HepG2 (cell line): ENCODE data around the gene IER5L. TPM values are rescaled to one million over a fixed set of nuclear protein-coding genes. Genes with fewer than 3 reads are reported as not detected.

Source experiments
- HNRNPLL ChIP-seq: fragments of 200-400 bp; formaldehyde crosslinking; IDR thresholded peaks from 2 replicates; pipeline ENCODE4 v1.6.1; 2017; ENCODE audit warnings: mild to moderate bottlenecking, low read depth, low read length; ENCODE audit not compliant: poor library complexity, severe bottlenecking
- MATR3 ChIP-seq: sonication (generic); formaldehyde crosslinking; IDR thresholded peaks from 2 replicates; pipeline ENCODE4 v1.4.0; 2020; ENCODE audit warnings: missing genetic modification reagents
- MXI1 ChIP-seq: IDR thresholded peaks from 3 replicates; pipeline ENCODE4 v1.6.1; 2012; ENCODE audit warnings: low read depth, low read length, inconsistent platforms, borderline replicate concordance
- TAF15 ChIP-seq: fragments of 200-400 bp; formaldehyde crosslinking; IDR thresholded peaks from one replicate; pipeline ENCODE4 v1.6.1; 2018; ENCODE audit warnings: mild to moderate bottlenecking, low read depth, low read length; ENCODE audit not compliant: poor library complexity, severe bottlenecking
- XBP1 ChIP-seq: sonication (generic); formaldehyde crosslinking; IDR thresholded peaks from 2 replicates; pipeline ENCODE4 v1.5.0; 2020; ENCODE audit warnings: missing genetic modification reagents
- ZBTB10 ChIP-seq: sonication (generic); formaldehyde crosslinking; IDR thresholded peaks from 2 replicates; pipeline ENCODE4 v1.4.0; 2020; ENCODE audit warnings: missing genetic modification reagents, borderline replicate concordance
- ZBTB42 ChIP-seq: sonication (generic); formaldehyde crosslinking; IDR thresholded peaks from 2 replicates; pipeline ENCODE4 v1.5.0; 2020; ENCODE audit warnings: mild to moderate bottlenecking, missing genetic modification reagents
- ZMYM2 ChIP-seq: sonication (generic); formaldehyde crosslinking; IDR thresholded peaks from 2 replicates; pipeline ENCODE4 v1.8.0; 2022; ENCODE audit warnings: mild to moderate bottlenecking, missing genetic modification reagents
- ZNF235 ChIP-seq: sonication (generic); formaldehyde crosslinking; IDR thresholded peaks from 2 replicates; pipeline ENCODE4 v1.8.1; 2023; ENCODE audit warnings: mild to moderate bottlenecking, missing genetic modification reagents, borderline replicate concordance
- ZNF253 ChIP-seq: sonication (generic); formaldehyde crosslinking; IDR thresholded peaks from 2 replicates; pipeline ENCODE4 v1.8.0; 2022; ENCODE audit warnings: mild to moderate bottlenecking, missing genetic modification reagents, borderline replicate concordance
- ZNF292 ChIP-seq: sonication (generic); formaldehyde crosslinking; IDR thresholded peaks from 2 replicates; pipeline ENCODE4 v1.8.1; 2022; ENCODE audit warnings: mild to moderate bottlenecking, low read depth, missing genetic modification reagents, borderline replicate concordance
- ZNF343 ChIP-seq: sonication (generic); formaldehyde crosslinking; IDR thresholded peaks from 2 replicates; pipeline ENCODE4 v1.4.0; 2020; ENCODE audit warnings: mild to moderate bottlenecking, missing genetic modification reagents
- ZNF501 ChIP-seq: sonication (generic); formaldehyde crosslinking; IDR thresholded peaks from 2 replicates; pipeline ENCODE4 v1.5.1; 2020; ENCODE audit warnings: mild to moderate bottlenecking, moderate library complexity, missing genetic modification reagents
- ZNF703 ChIP-seq: sonication (generic); formaldehyde crosslinking; IDR thresholded peaks from 2 replicates; pipeline ENCODE4 v1.5.1; 2020; ENCODE audit warnings: missing genetic modification reagents, mild to moderate bottlenecking, moderate library complexity, borderline replicate concordance
- ZNF879 ChIP-seq: sonication (generic); formaldehyde crosslinking; IDR thresholded peaks from 2 replicates; pipeline ENCODE4 v1.8.1; 2023; ENCODE audit warnings: missing genetic modification reagents
- polyA plus RNA-seq, 8 experiments: library from polyadenylated mRNA; depleted of rRNA in 3 of 8; stranded (reverse) in 7 of 8; unstranded in 1 of 8; fragments of >200 nt; fragmentation: Illumina TruSeq in 4 of 8; extraction: Trizol in 4 of 8; gene quantifications; 2 replicates each; pipeline versions ENCODE4 v1.2.1 to v1.2.3, GENCODE V29; 2011 to 2016; ENCODE audit warnings: low read depth in 4 of 8, missing spikeins in 1 of 8, mixed read lengths in 1 of 8; ENCODE audit not compliant: insufficient read depth in 1 of 8
- total RNA-seq, 5 experiments: library from RNA; depleted of rRNA; stranded (reverse); fragments of >200 nt; fragmentation: Illumina TruSeq; extraction: Trizol; gene quantifications; 2 replicates each; pipeline ENCODE4 v1.2.3, GENCODE V29; 2016; ENCODE audit warnings: low read depth in 1 of 5
- TF ChIP-seq, protein P1 (sequence below), 2 experiments: sonication (generic) in 1 of 2; formaldehyde crosslinking in 1 of 2; IDR thresholded peaks; 2 replicates each; pipeline versions ENCODE4 v1.4.0 to v1.6.1; 2018 to 2020; ENCODE audit warnings: missing genetic modification reagents in 2 of 2, borderline replicate concordance in 1 of 2, low read depth in 1 of 2, mild to moderate bottlenecking in 1 of 2, missing biosample characterization in 1 of 2
- TF ChIP-seq, protein P2 (sequence below): IDR thresholded peaks from 2 replicates; pipeline ENCODE4 v1.6.1; 2016
- TF ChIP-seq, protein P3 (sequence below): sonication (generic); formaldehyde crosslinking; IDR thresholded peaks from 2 replicates; pipeline ENCODE4 v1.4.0; 2020; ENCODE audit warnings: missing genetic modification reagents, mild to moderate bottlenecking, borderline replicate concordance

The IER5L gene
- total and polyA plus RNA-seq, 2 of the 13 experiments (the other 11 are each of a cell fraction or from before 2014, with no cell fraction given), result 1.8 to 3.3 TPM

- TF ChIP-seq ZBTB10 (CRISPR knock-in tag), result peak; percentile 28; the same call in 1 of the 2 replicates
- TF ChIP-seq ZNF703 (CRISPR knock-in tag), result no peak
- TF ChIP-seq ZNF501 (CRISPR knock-in tag), result no peak
- TF ChIP-seq ZBTB42 (CRISPR knock-in tag), result 0 out of 2 replicates have a peak, but pooled peaks have one; percentile 55
- no peak for TF ChIP-seq XBP1 (CRISPR knock-in tag)
- TF ChIP-seq, protein P1, sequence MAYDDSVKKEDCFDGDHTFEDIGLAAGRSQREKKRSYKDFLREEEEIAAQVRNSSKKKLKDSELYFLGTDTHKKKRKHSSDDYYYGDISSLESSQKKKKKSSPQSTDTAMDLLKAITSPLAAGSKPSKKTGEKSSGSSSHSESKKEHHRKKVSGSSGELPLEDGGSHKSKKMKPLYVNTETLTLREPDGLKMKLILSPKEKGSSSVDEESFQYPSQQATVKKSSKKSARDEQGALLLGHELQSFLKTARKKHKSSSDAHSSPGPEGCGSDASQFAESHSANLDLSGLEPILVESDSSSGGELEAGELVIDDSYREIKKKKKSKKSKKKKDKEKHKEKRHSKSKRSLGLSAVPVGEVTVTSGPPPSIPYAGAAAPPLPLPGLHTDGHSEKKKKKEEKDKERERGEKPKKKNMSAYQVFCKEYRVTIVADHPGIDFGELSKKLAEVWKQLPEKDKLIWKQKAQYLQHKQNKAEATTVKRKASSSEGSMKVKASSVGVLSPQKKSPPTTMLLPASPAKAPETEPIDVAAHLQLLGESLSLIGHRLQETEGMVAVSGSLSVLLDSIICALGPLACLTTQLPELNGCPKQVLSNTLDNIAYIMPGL (CRISPR knock-in tag; IDR thresholded peaks at IDR 0.05; ENCODE audit: borderline replicate concordance in 1 of 2, low read depth in 1 of 2), result peak in 1 of 2 experiments; percentile 33; a peak in 2 of 4 replicates
- TF ChIP-seq ZMYM2 (CRISPR knock-in tag), result no peak
- 0 out of 2 replicates have a peak, but pooled peaks have one; percentile 25 for TF ChIP-seq ZNF292 (CRISPR knock-in tag)
- peak; percentile 19 for TF ChIP-seq HNRNPLL
- TF ChIP-seq, protein P2, sequence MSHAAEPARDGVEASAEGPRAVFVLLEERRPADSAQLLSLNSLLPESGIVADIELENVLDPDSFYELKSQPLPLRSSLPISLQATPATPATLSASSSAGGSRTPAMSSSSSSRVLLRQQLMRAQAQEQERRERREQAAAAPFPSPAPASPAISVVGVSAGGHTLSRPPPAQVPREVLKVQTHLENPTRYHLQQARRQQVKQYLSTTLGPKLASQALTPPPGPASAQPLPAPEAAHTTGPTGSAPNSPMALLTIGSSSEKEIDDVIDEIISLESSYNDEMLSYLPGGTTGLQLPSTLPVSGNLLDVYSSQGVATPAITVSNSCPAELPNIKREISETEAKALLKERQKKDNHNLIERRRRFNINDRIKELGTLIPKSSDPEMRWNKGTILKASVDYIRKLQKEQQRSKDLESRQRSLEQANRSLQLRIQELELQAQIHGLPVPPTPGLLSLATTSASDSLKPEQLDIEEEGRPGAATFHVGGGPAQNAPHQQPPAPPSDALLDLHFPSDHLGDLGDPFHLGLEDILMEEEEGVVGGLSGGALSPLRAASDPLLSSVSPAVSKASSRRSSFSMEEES (CRISPR knock-in tag), result peak; percentile 43; the same call in 1 of the 2 replicates
- TF ChIP-seq ZNF879 (CRISPR knock-in tag), result 0 out of 2 replicates have a peak, but pooled peaks have one; percentile 29
- no peak for TF ChIP-seq ZNF343 (CRISPR knock-in tag)
- no peak for TF ChIP-seq MATR3
- TF ChIP-seq ZNF253, result no peak
- no peak for TF ChIP-seq TAF15
- TF ChIP-seq ZNF235 (CRISPR knock-in tag), result 0 out of 2 replicates have a peak, but pooled peaks have one; percentile 8
- no peak for TF ChIP-seq MXI1
- TF ChIP-seq, protein P3, sequence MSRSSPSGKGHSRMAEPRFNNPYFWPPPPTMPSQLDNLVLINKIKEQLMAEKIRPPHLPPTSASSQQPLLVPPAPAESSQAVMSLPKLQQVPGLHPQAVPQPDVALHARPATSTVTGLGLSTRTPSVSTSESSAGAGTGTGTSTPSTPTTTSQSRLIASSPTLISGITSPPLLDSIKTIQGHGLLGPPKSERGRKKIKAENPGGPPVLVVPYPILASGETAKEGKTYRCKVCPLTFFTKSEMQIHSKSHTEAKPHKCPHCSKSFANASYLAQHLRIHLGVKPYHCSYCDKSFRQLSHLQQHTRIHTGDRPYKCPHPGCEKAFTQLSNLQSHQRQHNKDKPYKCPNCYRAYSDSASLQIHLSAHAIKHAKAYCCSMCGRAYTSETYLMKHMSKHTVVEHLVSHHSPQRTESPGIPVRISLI (CRISPR knock-in tag), result peak; percentile 67; the same call in 1 of the 2 replicates
Observed at GRCh38 chr9:129174724-129175514, 3.1 kb downstream of the IER5L start (continued).
